ENCODE data around the gene CD200. TPM values are rescaled to one million over a fixed set of nuclear protein-coding genes. Genes with fewer than 3 reads are reported as not detected.

Gene CD200
- total RNA-seq, 1 experiment from 2014 or later: not detected

DNA sequence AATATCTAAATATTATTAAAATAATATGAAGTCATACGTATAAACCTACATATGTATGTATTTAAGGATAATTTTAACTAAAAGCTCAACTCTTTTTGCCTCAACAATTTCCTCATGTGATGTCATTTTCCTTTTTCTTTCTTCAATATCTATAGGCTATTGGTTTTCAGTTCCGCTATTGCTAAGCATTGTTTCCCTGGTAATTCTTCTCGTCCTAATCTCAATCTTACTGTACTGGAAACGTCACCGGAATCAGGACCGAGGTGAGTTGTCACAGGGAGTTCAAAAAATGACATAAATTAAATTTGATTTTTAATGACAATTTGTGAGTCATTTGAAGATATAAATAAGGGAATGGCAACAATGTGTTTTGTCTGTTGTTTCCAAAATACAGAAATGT lies 16.6 kb downstream of the CD200 start:
- intact Hi-C loops (cut with micrococcal nuclease): no loop called here
- Histone ChIP-seq H3K4me1 (ENCODE audit: insufficient read depth, low read length) (no peaks in the 10 kb centered on the region), H2AFZ (ENCODE audit: low read length) (no peak overlapping the region), H3K4me3 (ENCODE audit: low read length) (no peak overlapping the region), H3K79me2 (ENCODE audit: low read length) (no peaks in the 10 kb centered on the region), H3K9me3 (ENCODE audit: low read length) (no peaks in the 10 kb centered on the region), H3K4me2 (ENCODE audit: low read length) (no peak overlapping the region), H3F3A (ENCODE audit: low read length, unreplicated experiment) (no peaks in the 10 kb centered on the region), H3K27ac (ENCODE audit: low read length) (no peak overlapping the region), H3K36me3 (ENCODE audit: low read depth, low read length) (no peaks in the 10 kb centered on the region), H3K9me2 (replicated peaks; ENCODE audit: low read length) (no peaks in the 10 kb centered on the region), H3K27me3 (ENCODE audit: low read length) (peaks cover 95% of the 10 kb centered on the region), H4K20me1 (ENCODE audit: low read length) (no peaks in the 10 kb centered on the region), H3K9ac (ENCODE audit: low read length) (no peak overlapping the region)
- ATAC-seq (no peak), DNase-seq (no peak)
- POLR2A ChIA-PET (ENCODE audit: unreplicated experiment): no interaction called here
- BruUV-seq (replicated peaks): no TSS peak
- CTCF ChIA-PET: no interaction called here
- TF ChIP-seq EZH2phosphoT487 (IDR thresholded peaks at IDR 0.05; ENCODE audit: borderline replicate concordance, low read length) (no peak), EZH2 (IDR thresholded peaks at IDR 0.05; ENCODE audit: low read length, unreplicated experiment) (no peak), CTCF (conservative IDR thresholded peaks at IDR 0.05; ENCODE audit: low read depth, low read length) (no peak)

DNA sequence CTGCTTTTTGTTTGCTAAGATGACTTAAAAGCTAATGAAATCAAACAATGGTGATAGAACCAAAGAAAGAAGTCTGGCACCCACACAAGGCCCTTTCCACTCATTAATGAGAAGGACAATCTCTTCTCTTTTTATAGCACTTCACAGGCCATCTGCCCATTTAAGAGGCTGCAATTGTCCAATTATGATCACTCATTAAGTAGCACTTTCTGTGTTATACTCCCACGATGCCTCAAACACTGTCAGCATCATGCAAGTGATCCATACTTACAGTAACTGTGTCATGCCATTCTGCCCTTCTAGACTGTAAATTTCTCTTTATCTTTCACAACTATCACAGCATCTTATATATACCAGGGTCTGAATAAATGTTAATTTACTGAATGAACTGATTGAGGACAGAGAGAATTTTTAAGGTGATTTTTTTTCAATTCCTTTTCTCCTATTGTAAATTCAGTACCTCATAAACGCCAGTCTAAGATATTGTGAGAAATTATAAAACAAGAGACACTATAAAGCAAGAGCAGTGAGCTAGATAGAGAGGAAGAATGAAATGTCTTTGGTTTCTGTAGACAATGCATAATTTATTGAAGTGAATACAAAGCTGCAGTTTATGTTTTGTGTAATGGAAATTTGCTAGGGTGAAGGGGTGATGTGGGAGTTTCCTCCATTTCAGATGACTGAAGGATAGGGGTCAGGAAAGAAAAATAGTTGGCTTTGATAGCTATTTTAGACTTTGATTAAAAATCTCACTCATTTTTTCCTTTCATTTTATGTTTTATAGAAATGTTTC lies 17.3 kb downstream of the CD200 start:
- Histone ChIP-seq H3K9ac (ENCODE audit: low read length) (no peak overlapping the region), H3K9me2 (replicated peaks; ENCODE audit: low read length) (no peaks in the 10 kb centered on the region), H3K36me3 (ENCODE audit: low read depth, low read length) (no peaks in the 10 kb centered on the region), H3F3A (ENCODE audit: low read length, unreplicated experiment) (no peaks in the 10 kb centered on the region), H3K9me3 (ENCODE audit: low read length) (no peaks in the 10 kb centered on the region), H4K20me1 (ENCODE audit: low read length) (no peaks in the 10 kb centered on the region), H3K4me3 (ENCODE audit: low read length) (no peak overlapping the region), H3K4me1 (ENCODE audit: insufficient read depth, low read length) (no peaks in the 10 kb centered on the region), H2AFZ (ENCODE audit: low read length) (no peak overlapping the region), H3K4me2 (ENCODE audit: low read length) (no peak overlapping the region), H3K27me3 (ENCODE audit: low read length) (peaks cover 96% of the 10 kb centered on the region), H3K79me2 (ENCODE audit: low read length) (no peaks in the 10 kb centered on the region), H3K27ac (ENCODE audit: low read length) (no peak overlapping the region)
- DNase-seq (no peak), ATAC-seq (no peak)
- POLR2A ChIA-PET (ENCODE audit: unreplicated experiment): interaction anchor here (0.6 kb wide), 1 partner anchor 154 kb away, joined by 4 read pairs; no protein-coding TSS in a partner anchor
- intact Hi-C loops (cut with micrococcal nuclease): no loop called here
- TF ChIP-seq CTCF (conservative IDR thresholded peaks at IDR 0.05; ENCODE audit: low read depth, low read length) (no peak), EZH2phosphoT487 (IDR thresholded peaks at IDR 0.05; ENCODE audit: borderline replicate concordance, low read length) (no peak), EZH2 (IDR thresholded peaks at IDR 0.05; ENCODE audit: low read length, unreplicated experiment) (no peak)
- CTCF ChIA-PET: no interaction called here
- no TSS peak for BruUV-seq (replicated peaks)

DNA sequence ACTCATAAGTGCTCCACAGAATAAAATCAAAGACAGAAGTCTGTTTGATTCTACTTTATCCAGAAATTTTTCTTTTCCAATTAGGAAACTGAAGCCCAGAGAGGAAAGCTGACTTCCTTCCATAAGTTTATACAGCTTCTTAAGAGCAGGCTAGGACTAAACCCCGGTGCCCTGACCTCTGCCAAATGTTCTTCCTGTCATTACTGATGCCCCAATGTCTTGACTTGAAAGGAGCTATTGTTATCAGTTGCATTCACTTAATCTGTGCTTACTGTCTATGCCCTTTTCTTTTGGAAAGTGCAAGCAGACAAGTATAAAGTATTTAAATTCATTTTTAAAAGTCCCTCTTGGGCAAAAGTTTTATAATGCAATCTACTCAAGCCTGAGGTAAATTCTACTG lies 18.1 kb downstream of the CD200 start:
- POLR2A ChIA-PET (ENCODE audit: unreplicated experiment): interaction anchor here (0.6 kb wide), 1 partner anchor 153 kb away, joined by 4 read pairs; no protein-coding TSS in a partner anchor
- H2AFZ ChIP-seq (ENCODE audit: low read length): no peak overlapping the region
- H3K9me3 ChIP-seq (ENCODE audit: low read length): no peaks in the 10 kb centered on the region
- no peaks in the 10 kb centered on the region for H3K36me3 ChIP-seq (ENCODE audit: low read depth, low read length)
- no peaks in the 10 kb centered on the region for H3K4me1 ChIP-seq (ENCODE audit: insufficient read depth, low read length)
- no peaks in the 10 kb centered on the region for H3K9me2 ChIP-seq (replicated peaks; ENCODE audit: low read length)
- DNase-seq (no peak), ATAC-seq (no peak)
- peaks cover 94% of the 10 kb centered on the region for H3K27me3 ChIP-seq (ENCODE audit: low read length)
- no peaks in the 10 kb centered on the region for H3F3A ChIP-seq (ENCODE audit: low read length, unreplicated experiment)
- CTCF ChIA-PET: no interaction called here
- no TSS peak for BruUV-seq (replicated peaks)
- no peak for TF ChIP-seq CTCF (conservative IDR thresholded peaks at IDR 0.05; ENCODE audit: low read depth, low read length)
- no peak for TF ChIP-seq EZH2 (IDR thresholded peaks at IDR 0.05; ENCODE audit: low read length, unreplicated experiment)
- no peak for TF ChIP-seq EZH2phosphoT487 (IDR thresholded peaks at IDR 0.05; ENCODE audit: borderline replicate concordance, low read length)
- H3K79me2 ChIP-seq (ENCODE audit: low read length): no peaks in the 10 kb centered on the region
- no peak overlapping the region for H3K4me2 ChIP-seq (ENCODE audit: low read length)
- H4K20me1 ChIP-seq (ENCODE audit: low read length): no peaks in the 10 kb centered on the region
- H3K9ac ChIP-seq (ENCODE audit: low read length): no peak overlapping the region
- H3K27ac ChIP-seq (ENCODE audit: low read length): no peak overlapping the region
- intact Hi-C loops (cut with micrococcal nuclease): no loop called here
- no peak overlapping the region for H3K4me3 ChIP-seq (ENCODE audit: low read length)

Data from PC-3 (cell line).